GM12878 (cell line): ENCODE results near the gene STKLD1. TPM values are rescaled to one million over a fixed set of nuclear protein-coding genes. Genes with fewer than 3 reads are reported as not detected.

Experiments
- BCLAF1 ChIP-seq: fragments of 450-650 bp; IDR thresholded peaks from 2 replicates; pipeline ENCODE4 v1.6.1; 2017; ENCODE audit warnings: antibody characterized with exemption, mild to moderate bottlenecking, moderate library complexity
- CBX5 ChIP-seq: sonication (generic); IDR thresholded peaks from 2 replicates; pipeline ENCODE4 v1.6.1; 2016; ENCODE audit warnings: low read depth, moderate library complexity, mild to moderate bottlenecking, inconsistent platforms
- ETV6 ChIP-seq, 2 experiments: fragments of 450-650 bp in 1 of 2; IDR thresholded peaks in 1 of 2; conservative IDR thresholded peaks in 1 of 2; 2 replicates each; pipeline ENCODE4 v1.6.1; 2014; ENCODE audit warnings: antibody characterized with exemption in 1 of 2, borderline replicate concordance in 1 of 2, low read depth in 1 of 2, mild to moderate bottlenecking in 1 of 2, moderate library complexity in 1 of 2
- FOS ChIP-seq: IDR thresholded peaks from 3 replicates; pipeline ENCODE4 v1.6.1; 2011; ENCODE audit warnings: borderline replicate concordance; ENCODE audit not compliant: insufficient read length; ENCODE audit errors: extremely low read depth
- IKZF2 ChIP-seq, 2 experiments: fragments of 450-650 bp; IDR thresholded peaks; 2 replicates each; pipeline ENCODE4 v1.6.1; 2017; ENCODE audit warnings: mild to moderate bottlenecking in 2 of 2, moderate library complexity in 2 of 2
- IRF4 ChIP-seq: IDR thresholded peaks from 2 replicates; pipeline ENCODE4 v1.6.1; 2011; ENCODE audit warnings: low read depth, low read length
- KDM1A ChIP-seq: fragments of 200-600 bp; sonication (generic); IDR thresholded peaks from 2 replicates; pipeline ENCODE4 v1.6.1; 2016; ENCODE audit warnings: borderline replicate concordance
- MEF2A ChIP-seq: IDR thresholded peaks from 2 replicates; pipeline ENCODE4 v1.6.1; 2011; ENCODE audit warnings: low read depth, mild to moderate bottlenecking, low read length, moderate library complexity; ENCODE audit not compliant: insufficient read depth
- MTA2 ChIP-seq: fragments of 450-650 bp; IDR thresholded peaks from 2 replicates; pipeline ENCODE4 v1.6.1; 2016; ENCODE audit warnings: low read depth, mild to moderate bottlenecking, moderate library complexity
- NBN ChIP-seq: fragments of 450-650 bp; IDR thresholded peaks from 2 replicates; pipeline ENCODE4 v1.6.1; 2016
- NFXL1 ChIP-seq: fragments of 450-650 bp; IDR thresholded peaks from 2 replicates; pipeline ENCODE4 v1.6.1; 2017; ENCODE audit warnings: antibody characterized with exemption, mild to moderate bottlenecking, borderline replicate concordance
- NKRF ChIP-seq: fragments of 450-650 bp; conservative IDR thresholded peaks from 2 replicates; pipeline ENCODE4 v1.6.1; 2017; ENCODE audit warnings: mild to moderate bottlenecking, moderate library complexity
- NR2C2 ChIP-seq: IDR thresholded peaks from 2 replicates; pipeline ENCODE4 v1.6.1; 2011; ENCODE audit warnings: borderline replicate concordance, low read depth; ENCODE audit not compliant: control insufficient read depth, insufficient read length
- RELA ChIP-seq: fragments of 450-650 bp; IDR thresholded peaks from 2 replicates; pipeline ENCODE4 v1.8.0; 2014; ENCODE audit warnings: borderline replicate concordance; ENCODE audit not compliant: partially characterized antibody
- REST ChIP-seq: IDR thresholded peaks from 2 replicates; pipeline ENCODE4 v1.6.1; 2012; ENCODE audit warnings: mild to moderate bottlenecking, low read depth, low read length
- RFX5 ChIP-seq: IDR thresholded peaks from 2 replicates; pipeline ENCODE4 v1.6.1; 2011; ENCODE audit warnings: low read depth, low read length, improper control_type of control experiment
- SIN3A ChIP-seq: IDR thresholded peaks from 2 replicates; pipeline ENCODE4 v1.6.1; 2012; ENCODE audit warnings: low read depth, low read length, improper control_type of control experiment
- TBL1XR1 ChIP-seq: IDR thresholded peaks from 2 replicates; pipeline ENCODE4 v1.6.1; 2012; ENCODE audit warnings: low read depth, low read length, improper control_type of control experiment
- USF1 ChIP-seq: IDR thresholded peaks from 2 replicates; pipeline ENCODE4 v1.6.1; 2011; ENCODE audit warnings: borderline replicate concordance, low read depth, mild to moderate bottlenecking, moderate library complexity, mixed read lengths, low read length; ENCODE audit not compliant: insufficient read depth; ENCODE audit errors: extremely low read length
- polyA plus RNA-seq, 11 experiments: library from polyadenylated mRNA; depleted of rRNA in 4 of 11; unstranded in 6 of 11; stranded (reverse) in 5 of 11; fragments of >200 nt; fragmentation: Nextera tagmentation in 4 of 11; fragmentation: Illumina TruSeq in 1 of 11; extraction: Ambion mirVana in 4 of 11; extraction: Trizol in 1 of 11; gene quantifications; 1 replicate in 1 of 11; 2 replicates in 10 of 11; pipeline versions ENCODE4 v1.2.1 to v1.2.3, GENCODE V29; 2011 to 2016; ENCODE audit warnings: inconsistent platforms in 2 of 11, missing spikeins in 2 of 11, low read depth in 1 of 11
- total RNA-seq, 4 experiments: library from RNA; depleted of rRNA in 3 of 4; stranded (reverse); fragments of >200 nt in 3 of 4; fragmentation: Illumina TruSeq in 1 of 4; extraction: Trizol in 1 of 4; gene quantifications; 2 replicates each; pipeline versions ENCODE4 v1.2.1 to v1.2.3, GENCODE V29; 2013 to 2021

Gene STKLD1
- total and polyA plus RNA-seq, 10 of the 15 experiments (the other 5 are each of a cell fraction or from before 2014, with no cell fraction given), result 0.07 to 0.40 (median 0.29) TPM; not detected in 4

- TF ChIP-seq NR2C2 (peak; percentile 95), TBL1XR1 (0 out of 2 replicates have a peak, but pooled peaks have one; percentile 22), NFXL1 (no peak), USF1 (peak; percentile 39), REST (0 out of 2 replicates have a peak, but pooled peaks have one; percentile 21), RELA (peak; percentile 94), SIN3A (peak; percentile 92), IRF4 (0 out of 2 replicates have a peak, but pooled peaks have one; percentile 26), ETV6 (conservative IDR thresholded peaks at IDR 0.05 in 1 of 2, IDR thresholded peaks at IDR 0.05 in 1 of 2; ENCODE audit: borderline replicate concordance in 1 of 2, low read depth in 1 of 2) (no peak), FOS (no peak), NKRF (peak; percentile 91), BCLAF1 (no peak; the same call in 1 of the 2 replicates), NBN (peak; percentile 51; the same call in 1 of the 2 replicates), MEF2A (0 out of 2 replicates have a peak, but pooled peaks have one; percentile 51), IKZF2 (IDR thresholded peaks at IDR 0.05) (no peak; a peak in 1 of 4 replicates), CBX5 (peak; percentile 81; the same call in 1 of the 2 replicates), MTA2 (no peak), KDM1A (no peak), RFX5 (no peak)
Observed at GRCh38 chr9:133335924-133336811, 40.0 kb upstream of the STKLD1 start, which contains the start of gene SURF6 (continued).
